Measurements from ENCODE around the gene ABLIM2. TPM values are rescaled to one million over a fixed set of nuclear protein-coding genes. Genes with fewer than 3 reads are reported as not detected.

The ABLIM2 gene
- total and polyA plus RNA-seq, 2 of the 8 experiments (the other 6 are each of a cell fraction or from before 2014, with no cell fraction given): 2.8 to 3.0 TPM

GRCh38 chr4:8207314-8207713 is 48.7 kb upstream of the ABLIM2 start:
- Histone ChIP-seq H3K4me2 (ENCODE audit: insufficient read depth in 1 of 2, low read depth in 2 of 2, low read length in 2 of 2) (no peak overlapping the region), H3K14ac (ENCODE audit: insufficient read length) (no peak overlapping the region), H3K23me2 (ENCODE audit: low read depth, low read length) (no peaks in the 10 kb centered on the region; the same call in 1 of the 2 replicates)

More at GRCh38 chr4:8207314-8207713, 48.7 kb upstream of the ABLIM2 start:
- Histone ChIP-seq H3K79me2 (ENCODE audit: control insufficient read depth in 1 of 2, insufficient read depth in 2 of 2, low read length in 2 of 2) (no peaks in the 10 kb centered on the region), H3K79me1 (ENCODE audit: low read depth, low read length) (no peaks in the 10 kb centered on the region), H3K27ac (ENCODE audit: low read depth, low read length) (no peak overlapping the region), H3K4me1 (replicated peaks in 1 of 4; ENCODE audit: control insufficient read depth in 3 of 4, insufficient read depth in 4 of 4, low read length in 3 of 4) (peaks cover 0 to 8% (median 0%) of the 10 kb centered on the region in 4 experiments; a peak in 3 of 7 replicates), H2AK5ac (ENCODE audit: low read depth, low read length) (no peak overlapping the region), H4K91ac (replicated peaks; ENCODE audit: insufficient read length, low read length) (no peak overlapping the region), H2BK12ac (ENCODE audit: low read depth, low read length) (no peak overlapping the region), H2BK20ac (ENCODE audit: low read length) (no peak overlapping the region), H3K9me3 (ENCODE audit: insufficient read depth in 2 of 2, low read depth in 1 of 2, low read length in 1 of 2) (no peaks in the 10 kb centered on the region), H2BK5ac (ENCODE audit: low read depth, low read length) (no peak overlapping the region), H3K18ac (ENCODE audit: extremely low read depth, low read length) (no peak overlapping the region), H3K27me3 (replicated peaks in 1 of 4; ENCODE audit: control insufficient read depth in 3 of 4, extremely low read depth in 1 of 4, insufficient read depth in 3 of 4, low read length in 3 of 4) (no peaks in the 10 kb centered on the region), H3K4ac (replicated peaks; ENCODE audit: insufficient read length, low read depth, low read length) (no peak overlapping the region), H2BK15ac (ENCODE audit: low read length) (no peak overlapping the region), H3K56ac (replicated peaks; ENCODE audit: insufficient read length, low read depth, low read length) (no peak overlapping the region), H2AFZ (ENCODE audit: low read length) (no peak overlapping the region), H3K36me3 (ENCODE audit: control insufficient read depth in 2 of 4, insufficient read depth in 4 of 4, low read length in 3 of 4) (no peaks in the 10 kb centered on the region), H4K20me1 (replicated peaks in 1 of 2; ENCODE audit: control insufficient read depth in 1 of 2, insufficient read depth in 2 of 2, low read length in 2 of 2) (no peaks in the 10 kb centered on the region), H3K23ac (ENCODE audit: insufficient read length) (no peak overlapping the region), H2BK120ac (replicated peaks; ENCODE audit: low read depth, low read length) (no peak overlapping the region), H4K5ac (ENCODE audit: insufficient read length, low read depth, low read length) (no peak overlapping the region), H4K8ac (ENCODE audit: extremely low read depth, insufficient read depth, low read length) (no peak overlapping the region), H3K9ac (replicated peaks in 1 of 4; ENCODE audit: extremely low read depth in 1 of 4, low read depth in 3 of 4, low read length in 3 of 4) (no peak overlapping the region), H3K4me3 (ENCODE audit: extremely low read depth in 1 of 4, insufficient read depth in 2 of 4, low read depth in 3 of 4, low read length in 4 of 4) (no peak overlapping the region)
- ChIA-PET POLR2A (ENCODE audit: partially characterized antibody) (no interaction called here), CTCF (ENCODE audit: partially characterized antibody) (interaction anchor here (0.8 to 4.6 kb wide), 3 partner anchors 9 to 35 kb away, joined by 3 to 17 read pairs (median 6); no protein-coding TSS in a partner anchor)
- 85% methylated on average over 6 of the region's 6 CpGs; no CpG with 5 or more reads in 1 of the 2 experiments for WGBS, 2 experiments (ENCODE audit: extremely low coverage in 1 of 2, insufficient coverage in 1 of 2, insufficient read length in 1 of 2, insufficient replicate concordance in 2 of 2, low coverage in 1 of 2, low lambda C conversion rate in 2 of 2, missing lambda C conversion rate in 1 of 2)
- no peak for DNase-seq (ENCODE audit: low read depth in 1 of 2, low spot score in 2 of 2)
- no peak for FAIRE-seq
- TF ChIP-seq MAX (IDR thresholded peaks at IDR 0.05) (no peak), YY1 (IDR thresholded peaks at IDR 0.05; ENCODE audit: low read depth, low read length) (no peak), CTBP2 (IDR thresholded peaks at IDR 0.05; ENCODE audit: borderline replicate concordance, insufficient read depth, insufficient read length, low read length) (no peak), HDAC2 (IDR thresholded peaks at IDR 0.05; ENCODE audit: borderline replicate concordance in 1 of 2, low read depth in 2 of 2, low read length in 2 of 2) (no peak), RFX5 (IDR thresholded peaks at IDR 0.05; ENCODE audit: borderline replicate concordance, low read depth, low read length) (no peak), ASH2L (IDR thresholded peaks at IDR 0.05; ENCODE audit: low read length) (no peak), FOSL1 (IDR thresholded peaks at IDR 0.05; ENCODE audit: insufficient read depth, low read depth, low read length) (no peak), TEAD4 (IDR thresholded peaks at IDR 0.05; ENCODE audit: low read depth, low read length) (no peak)

Measured in H1 (cell line).